Measurements from ENCODE around the gene CATSPERD.
A peak's percentile ranks its signal among the peaks of the same experiment; 100 is the strongest.

The CATSPERD gene

GRCh38 chr19:5803441-5803751 is 83.0 kb downstream of the CATSPERD start:
- no peak for DNase-seq (ENCODE audit: low read depth, low spot score)

GRCh38 chr19:5803752-5804515 is 83.5 kb downstream of the CATSPERD start:
- peak; percentile 63 for DNase-seq (ENCODE audit: low read depth, low spot score)

- DNase-seq (ENCODE audit: low read depth, low spot score): no peak
Observed at GRCh38 chr19:5804516-5805461, 84.4 kb downstream of the CATSPERD start, which contains the start of gene NRTN. Gene NRTN (plus strand): TSS chr19:5805067. CDS start chr19:5824166, 19,099 bp downstream.

- no peak for DNase-seq (ENCODE audit: low read depth, low spot score)
Observed at GRCh38 chr19:5805462-5806132, 85.2 kb downstream of the CATSPERD start.

DNA sequence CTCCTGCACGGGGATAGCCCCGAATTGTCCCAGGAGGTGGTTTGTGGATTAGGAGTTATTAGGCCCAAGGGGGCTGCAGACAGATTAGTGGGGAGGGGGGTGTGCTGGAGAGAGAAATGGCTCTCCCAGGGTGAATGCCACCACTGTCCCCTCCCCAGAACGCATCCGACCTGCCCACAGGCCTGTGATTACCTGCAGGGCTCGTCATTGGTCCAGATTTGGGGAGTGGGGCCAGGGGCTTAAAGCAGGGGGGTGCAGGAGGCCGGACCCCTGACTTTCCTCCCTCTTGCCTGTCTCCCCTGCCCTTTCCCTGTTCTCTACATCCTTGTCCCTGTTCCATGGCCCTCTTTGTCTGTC is 85.7 kb downstream of the CATSPERD start:
- no peak for DNase-seq (ENCODE audit: low read depth, low spot score)

DNA sequence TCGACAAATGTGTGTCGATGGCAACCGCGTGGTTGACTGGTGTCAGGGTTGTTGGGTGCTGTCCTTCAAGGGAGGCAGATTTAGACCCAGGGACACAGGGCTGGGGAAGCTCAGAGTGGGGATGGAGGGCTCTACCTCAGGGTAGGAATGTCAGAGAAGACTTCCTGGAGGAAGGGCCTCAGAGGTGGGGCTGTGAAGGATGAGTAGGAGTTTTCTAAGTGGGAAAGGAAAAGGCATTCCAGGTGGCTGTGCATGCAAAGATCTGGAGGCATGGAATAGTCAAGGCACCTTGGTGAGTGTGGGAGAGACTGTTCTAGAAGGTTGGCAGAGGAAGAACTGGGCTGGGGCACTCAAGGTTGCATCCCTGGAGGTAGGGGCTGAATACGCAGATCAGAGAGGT is 86.5 kb downstream of the CATSPERD start:
- DNase-seq (ENCODE audit: low read depth, low spot score): no peak

GRCh38 chr19:5808120-5808816 is 87.8 kb downstream of the CATSPERD start:
- no peak for DNase-seq (ENCODE audit: low read depth, low spot score)

- no peak for DNase-seq (ENCODE audit: low read depth, low spot score)
Observed at GRCh38 chr19:5809053-5809452, 88.6 kb downstream of the CATSPERD start.

DNA sequence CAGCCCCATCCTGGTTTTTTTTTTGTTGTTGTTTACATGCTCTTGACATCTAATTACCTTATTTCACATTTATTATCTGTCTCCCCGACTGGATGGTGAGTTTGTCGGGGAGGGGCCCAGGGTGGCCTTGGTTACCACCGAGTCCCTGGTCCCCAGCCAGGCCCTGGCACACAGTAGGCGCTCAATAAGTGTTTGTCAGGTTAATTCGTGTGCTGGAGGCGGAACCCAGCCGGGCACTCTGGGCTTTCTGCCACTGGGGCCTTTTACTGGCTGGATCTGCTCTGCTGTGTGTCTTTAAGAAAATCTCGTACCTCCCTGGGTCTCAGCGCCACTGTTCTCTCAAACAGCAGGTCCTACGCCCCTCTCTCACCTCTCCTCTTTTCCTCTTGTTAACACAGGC is 89.0 kb downstream of the CATSPERD start:
- DNase-seq (ENCODE audit: low read depth, low spot score): no peak

DNA sequence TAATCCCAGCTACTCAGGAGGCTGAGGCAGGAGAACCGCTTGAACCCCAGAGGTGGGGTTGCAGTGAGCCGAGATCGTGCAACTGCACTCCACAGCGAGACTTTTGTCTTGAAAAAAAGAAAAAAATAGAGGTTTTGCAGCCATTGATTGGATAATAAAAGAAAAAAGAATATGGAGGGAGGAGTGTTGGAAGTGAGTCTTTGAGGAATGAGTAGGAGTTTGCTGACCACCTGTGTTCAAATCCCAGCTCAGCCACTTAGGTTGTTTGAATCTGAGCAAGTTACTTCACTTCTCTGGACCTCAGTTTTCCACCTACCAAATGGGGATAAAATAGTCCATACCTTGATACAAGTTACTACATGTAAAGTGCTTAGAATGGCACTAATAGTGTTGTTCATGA is 90.7 kb downstream of the CATSPERD start:
- no peak for DNase-seq (ENCODE audit: low read depth, low spot score)

DNA sequence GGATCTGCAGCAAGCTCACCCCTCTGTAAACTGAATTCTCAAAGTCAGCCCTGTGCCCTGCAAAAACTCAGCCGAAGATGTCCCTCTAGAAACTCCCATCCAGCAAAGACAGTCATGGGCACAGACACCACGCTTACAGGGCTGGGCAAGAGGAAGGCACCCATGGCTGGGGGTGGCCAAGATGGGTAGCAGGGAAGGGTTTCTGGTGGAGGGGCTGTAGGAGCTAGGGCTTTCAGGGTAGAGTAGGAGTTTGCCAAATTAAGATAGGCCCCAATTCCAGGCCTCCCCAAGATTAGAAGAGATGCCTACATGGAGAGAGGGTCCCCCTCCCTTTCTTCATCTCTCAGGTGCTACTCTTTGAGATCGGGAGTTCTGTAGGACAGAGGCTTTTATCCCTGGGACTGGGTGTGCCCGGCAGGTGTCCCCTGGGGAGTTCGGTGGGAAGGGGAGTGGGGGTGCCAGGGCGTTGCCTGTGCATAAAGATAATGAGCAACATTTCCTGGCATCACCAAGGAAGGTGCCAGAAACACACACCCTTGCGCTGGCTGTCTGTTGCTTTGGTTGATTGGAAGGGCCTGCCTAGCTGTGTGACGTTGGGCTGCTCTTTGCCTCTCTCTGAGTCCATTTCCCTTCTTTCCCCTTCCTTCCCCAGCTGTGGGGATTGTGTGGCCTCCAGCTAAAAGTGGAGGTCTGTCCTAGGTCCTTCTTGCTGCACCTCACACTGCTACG is 93.8 kb downstream of the CATSPERD start:
- no peak for DNase-seq (ENCODE audit: low read depth, low spot score)

DNA sequence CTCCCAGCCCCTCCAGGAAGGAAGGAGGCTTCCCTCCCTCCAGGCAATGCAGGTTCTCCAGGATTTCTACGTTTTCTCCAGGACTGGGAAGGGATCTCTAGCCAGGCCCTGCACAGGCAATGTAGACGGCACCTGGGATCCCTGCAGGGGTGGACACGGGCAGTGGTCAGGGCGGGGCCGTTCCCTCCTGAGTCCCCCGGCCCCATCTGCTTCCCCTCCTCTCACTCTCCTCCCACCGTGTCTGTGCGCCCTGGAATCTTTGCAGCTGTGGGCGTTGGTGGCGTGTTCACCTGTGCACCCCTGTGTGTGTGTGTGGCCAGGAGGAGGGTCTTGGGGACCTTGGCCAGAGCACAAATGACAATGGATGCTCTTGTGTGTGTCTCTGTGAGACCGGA is 94.4 kb downstream of the CATSPERD start:
- no peak for DNase-seq (ENCODE audit: low read depth, low spot score)

GRCh38 chr19:5817218-5817617 is 96.8 kb downstream of the CATSPERD start:
- DNase-seq (ENCODE audit: low read depth, low spot score): no peak

- DNase-seq (ENCODE audit: low read depth, low spot score): no peak
Observed at GRCh38 chr19:5818594-5818993, 98.2 kb downstream of the CATSPERD start.

- no peak for DNase-seq (ENCODE audit: low read depth, low spot score)
Observed at GRCh38 chr19:5820785-5821184, 100.3 kb downstream of the CATSPERD start.

DNA sequence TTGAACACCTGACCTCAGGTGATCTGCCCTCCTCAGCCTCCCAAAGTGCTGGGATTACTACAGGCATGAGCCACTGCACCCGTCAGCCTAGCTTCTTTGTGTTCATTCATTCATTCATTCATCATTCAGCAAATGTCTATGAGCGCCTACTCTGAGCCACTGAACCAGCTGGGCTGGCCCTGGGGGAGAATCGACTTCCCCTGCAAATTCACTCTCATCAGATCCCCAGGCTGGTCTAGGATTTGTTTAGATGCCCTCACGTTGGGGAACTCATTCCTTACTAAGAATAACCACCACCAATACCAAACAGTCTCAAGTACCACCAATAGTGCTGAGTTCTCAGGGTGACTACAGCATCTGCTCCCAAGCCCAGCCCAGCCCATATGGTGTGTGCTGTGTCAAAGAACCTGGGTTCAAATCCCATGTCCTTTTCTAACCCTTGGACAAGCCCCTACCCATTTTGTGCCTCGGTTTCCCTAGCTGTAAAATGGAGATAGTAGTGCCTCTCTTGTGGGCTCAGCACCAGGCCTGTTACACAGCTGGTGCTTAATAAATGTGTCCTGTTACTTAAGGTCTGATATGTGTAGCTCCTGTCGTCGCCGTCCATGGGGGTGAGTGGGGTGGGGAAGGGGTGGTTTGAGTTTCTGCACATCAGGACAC is 101.2 kb downstream of the CATSPERD start:
- no peak for DNase-seq (ENCODE audit: low read depth, low spot score)

DNA sequence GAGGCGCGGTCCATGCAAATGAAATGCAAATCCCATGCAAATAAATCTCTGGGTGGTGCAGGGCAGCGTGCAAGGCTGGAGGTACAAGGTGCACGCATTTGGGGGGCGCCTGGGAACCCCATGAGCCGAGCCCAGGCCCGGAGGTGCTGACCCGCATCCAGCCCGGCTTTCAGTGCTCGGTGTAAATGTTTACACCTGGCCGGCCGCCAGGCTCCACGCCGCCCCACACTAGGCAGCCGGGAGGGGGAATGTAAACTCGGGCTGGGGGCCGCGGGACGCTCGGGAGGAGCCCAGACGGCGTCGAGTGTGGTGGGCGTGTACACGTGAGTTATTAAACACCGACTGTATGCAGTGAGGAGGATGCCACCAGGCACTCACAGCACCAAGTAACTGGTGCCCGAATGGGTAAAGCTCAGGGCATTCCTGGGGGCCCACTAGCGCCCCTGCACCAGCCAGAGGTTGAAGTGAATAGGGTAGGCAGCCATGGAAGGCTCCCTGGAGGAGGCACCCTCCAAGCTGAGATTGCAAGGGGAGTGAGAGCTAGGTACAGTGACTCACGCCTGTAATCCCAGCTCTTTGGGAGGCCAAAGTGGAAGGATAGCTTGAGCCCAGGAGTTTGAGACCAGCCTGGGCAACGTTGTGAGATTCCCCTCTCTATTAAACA is 101.9 kb downstream of the CATSPERD start:
- no peak for DNase-seq (ENCODE audit: low read depth, low spot score)

GRCh38 chr19:5823579-5824281 is 103.3 kb downstream of the CATSPERD start:
- no peak for DNase-seq (ENCODE audit: low read depth, low spot score)

DNA sequence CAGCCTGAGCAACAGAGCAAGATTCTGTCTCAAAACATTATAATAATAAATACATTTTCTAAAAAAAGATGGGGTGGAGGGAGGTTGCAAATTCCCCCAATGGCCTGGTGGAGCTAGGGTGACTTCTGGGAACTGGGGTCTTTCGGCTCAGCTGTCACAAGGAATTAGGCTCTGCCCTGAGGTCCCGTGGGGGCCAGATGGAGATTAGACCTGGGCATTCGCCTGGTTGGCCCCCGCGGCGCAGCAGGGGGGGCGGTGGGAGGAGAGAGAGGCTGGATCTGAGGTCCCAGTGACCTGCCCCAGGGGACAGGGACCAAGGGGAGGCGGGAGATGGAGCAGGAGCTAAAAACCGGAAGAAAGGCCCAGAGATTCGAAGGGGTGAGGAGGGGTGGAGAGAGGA is 104.3 kb downstream of the CATSPERD start:
- DNase-seq (ENCODE audit: low read depth, low spot score): no peak
